ENCODE results near the gene SURF2.
"Not testable (repeated sequence)": the region's sequence is repeated elsewhere in the genome, so short reads cannot be mapped to it uniquely, and the experiment has no call there.

SURF2 gene

GRCh38 chr9:133357656-133358055 lies 1.3 kb downstream of the SURF2 start:
- DNase-seq: no peak

GRCh38 chr9:133359399-133360175 lies 3.2 kb downstream of the SURF2 start:
- DNase-seq: no peak

- DNase-seq: no peak
Observed at GRCh38 chr9:133360400-133361393, 4.3 kb downstream of the SURF2 start.

GRCh38 chr9:133361507-133362092 lies 5.2 kb downstream of the SURF2 start:
- no peak for DNase-seq

GRCh38 chr9:133362359-133363044 lies 6.2 kb downstream of the SURF2 start:
- DNase-seq: no peak

- no peak for DNase-seq
Observed at GRCh38 chr9:133366435-133366834, 10.1 kb downstream of the SURF2 start.

- DNase-seq: no peak
Observed at GRCh38 chr9:133367221-133367620, 10.9 kb downstream of the SURF2 start.

GRCh38 chr9:133367778-133368177 lies 11.4 kb downstream of the SURF2 start:
- DNase-seq: no peak

- no peak for DNase-seq
Observed at GRCh38 chr9:133368249-133368881, 12.0 kb downstream of the SURF2 start.

GRCh38 chr9:133369422-133369821 lies 13.1 kb downstream of the SURF2 start:
- DNase-seq: no peak

GRCh38 chr9:133369933-133370332 lies 13.6 kb downstream of the SURF2 start:
- peak; percentile 71 for DNase-seq

GRCh38 chr9:133370685-133371084 lies 14.3 kb downstream of the SURF2 start:
- peak; percentile 75 for DNase-seq

GRCh38 chr9:133371261-133371711 lies 14.9 kb downstream of the SURF2 start:
- peak; percentile 91 for DNase-seq

- no peak for DNase-seq
Observed at GRCh38 chr9:133372144-133372543, 15.8 kb downstream of the SURF2 start.

- peak; percentile 77 for DNase-seq
Observed at GRCh38 chr9:133374612-133375115, 18.3 kb downstream of the SURF2 start.

GRCh38 chr9:133375116-133375723 lies 18.9 kb downstream of the SURF2 start:
- no peak for DNase-seq

GRCh38 chr9:133375724-133376654 lies 19.6 kb downstream of the SURF2 start, which contains the start of the genes STKLD1 and SURF4:
Gene STKLD1 (plus strand): TSS chr9:133376366. CDS start chr9:133376474, 108 bp downstream.
Gene SURF4 (minus strand): TSS chr9:133376060. CDS start chr9:133375969, 91 bp downstream.
- peak; percentile 97 for DNase-seq

GRCh38 chr9:133377280-133377679 lies 20.9 kb downstream of the SURF2 start:
- DNase-seq: not testable (repeated sequence)

GRCh38 chr9:133377721-133378216 lies 21.4 kb downstream of the SURF2 start:
- DNase-seq: no peak
